Trophoblast cell (in vitro differentiated cells and primary cell): Measurements from ENCODE around the gene HECTD4.
A peak's percentile ranks its signal among the peaks of the same experiment; 100 is the strongest.

Experiments used
- DNase-seq, 2 donors: peaks; one replicate each; pipeline ENCODE4 v3.0.0-alpha.2; 2016
- H2AFZ ChIP-seq: 2 replicates; pipeline ENCODE4 v1.6.1; 2013; ENCODE audit warnings: low read length, moderate library complexity, mild to moderate bottlenecking; ENCODE audit not compliant: insufficient read depth, poor library complexity
- H2AK5ac ChIP-seq: 2 replicates; pipeline ENCODE4 v1.6.1; 2013; ENCODE audit warnings: mild to moderate bottlenecking, low read length
- H2BK120ac ChIP-seq: 2 replicates; pipeline ENCODE4 v1.6.1; 2013; ENCODE audit warnings: low read length, mild to moderate bottlenecking, moderate library complexity; ENCODE audit not compliant: insufficient read depth, poor library complexity
- H2BK12ac ChIP-seq: 2 replicates; pipeline ENCODE4 v1.6.1; 2013; ENCODE audit warnings: mild to moderate bottlenecking, low read length, moderate library complexity
- H2BK5ac ChIP-seq: 2 replicates; pipeline ENCODE4 v1.6.1; 2013; ENCODE audit warnings: low read length, low read depth, moderate library complexity, mild to moderate bottlenecking; ENCODE audit not compliant: poor library complexity
- H3K14ac ChIP-seq: 2 replicates; pipeline ENCODE4 v1.6.1; 2013; ENCODE audit warnings: mild to moderate bottlenecking, low read length
- H3K18ac ChIP-seq: 2 replicates; pipeline ENCODE4 v1.6.1; 2013; ENCODE audit warnings: mild to moderate bottlenecking, low read length
- H3K23ac ChIP-seq: 2 replicates; pipeline ENCODE4 v1.6.1; 2013; ENCODE audit warnings: low read length
- H3K27ac ChIP-seq: 2 replicates; pipeline ENCODE4 v1.5.1; 2013; ENCODE audit warnings: low read depth, mild to moderate bottlenecking, inconsistent platforms, low read length, moderate library complexity
- H3K27me3 ChIP-seq: 2 replicates; pipeline ENCODE4 v1.6.1; 2013; ENCODE audit warnings: inconsistent platforms, mild to moderate bottlenecking, low read length, moderate library complexity; ENCODE audit not compliant: insufficient read depth
- H3K36me3 ChIP-seq, 2 experiments: 1 replicate in 1 of 2; 2 replicates in 1 of 2; pipeline ENCODE4 v1.6.1; 2013; ENCODE audit warnings: low read length in 2 of 2, mild to moderate bottlenecking in 2 of 2, moderate library complexity in 1 of 2; ENCODE audit not compliant: insufficient read depth in 2 of 2, control insufficient read depth in 1 of 2
- H3K4ac ChIP-seq: 2 replicates; pipeline ENCODE4 v1.6.1; 2013; ENCODE audit warnings: low read depth, mild to moderate bottlenecking, low read length, moderate library complexity
- H3K4me1 ChIP-seq, 2 experiments: 1 replicate in 1 of 2; 2 replicates in 1 of 2; pipeline ENCODE4 v1.6.1; 2013; ENCODE audit warnings: low read length in 2 of 2, mild to moderate bottlenecking in 2 of 2, moderate library complexity in 1 of 2; ENCODE audit not compliant: insufficient read depth in 2 of 2, control insufficient read depth in 1 of 2
- H3K4me2 ChIP-seq: 2 replicates; pipeline ENCODE4 v1.6.1; 2013; ENCODE audit warnings: inconsistent platforms, mild to moderate bottlenecking, low read length, moderate library complexity
- H3K4me3 ChIP-seq: 2 replicates; pipeline ENCODE4 v1.5.1; 2013; ENCODE audit warnings: mild to moderate bottlenecking, low read depth, low read length, inconsistent platforms
- H3K79me1 ChIP-seq: one replicate; pipeline ENCODE4 v1.6.1; 2013; ENCODE audit warnings: low read length
- H3K79me2 ChIP-seq: 2 replicates; pipeline ENCODE4 v1.6.1; 2013; ENCODE audit warnings: low read length, mild to moderate bottlenecking; ENCODE audit not compliant: control insufficient read depth, insufficient read depth, poor library complexity
- H3K9ac ChIP-seq: 2 replicates; pipeline ENCODE4 v1.6.1; 2013; ENCODE audit warnings: mild to moderate bottlenecking, low read length
- H3K9me3 ChIP-seq: 2 replicates; pipeline ENCODE4 v1.6.1; 2013; ENCODE audit warnings: low read depth, mild to moderate bottlenecking, control low read depth, inconsistent platforms, low read length; ENCODE audit not compliant: insufficient read depth
- H4K12ac ChIP-seq: 2 replicates; pipeline ENCODE4 v1.6.1; 2013; ENCODE audit warnings: low read depth, mild to moderate bottlenecking, low read length, moderate library complexity
- H4K8ac ChIP-seq: 2 replicates; pipeline ENCODE4 v1.6.1; 2013; ENCODE audit warnings: low read depth, mild to moderate bottlenecking, low read length, moderate library complexity
- H4K91ac ChIP-seq: one replicate; pipeline ENCODE4 v1.6.1; 2013; ENCODE audit warnings: low read depth, mild to moderate bottlenecking, low read length, moderate library complexity
- WGBS: extraction: QIAGEN DNeasy Blood & Tissue Kit; methylation state at CpG from one replicate; pipeline ENCODE4 v1.1.7; 2013; ENCODE audit warnings: missing lambda C conversion rate; ENCODE audit not compliant: insufficient read length, insufficient coverage; ENCODE audit errors: extremely low coverage; 5-methylcytosine and 5-hydroxymethylcytosine counted together

The HECTD4 gene

DNA sequence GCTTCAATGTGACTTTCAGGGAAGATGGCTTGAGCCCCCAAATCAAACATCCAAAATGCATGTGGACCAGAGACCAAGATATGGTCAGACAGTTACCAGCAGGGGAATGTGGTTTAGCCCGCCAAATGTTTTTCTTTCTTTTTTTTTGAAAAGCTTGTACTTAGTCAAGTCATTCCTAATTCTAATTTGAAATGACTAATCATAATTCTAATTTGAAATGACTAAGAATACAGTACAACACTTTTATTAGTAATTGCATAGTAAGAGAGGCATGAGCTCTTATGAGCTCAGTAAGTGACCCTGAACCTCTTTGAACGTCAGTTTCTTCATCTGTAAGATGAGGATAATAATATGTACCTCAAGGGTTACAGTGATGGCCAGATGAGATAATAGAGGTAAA is 72.4 kb downstream of the HECTD4 start:
- no peak for DNase-seq
- Histone ChIP-seq H4K12ac (no peak overlapping the region), H2BK120ac (no peak overlapping the region), H3K4me1 (no peaks in the 10 kb centered on the region), H3K9ac (no peak overlapping the region), H3K4ac (no peak overlapping the region), H3K18ac (no peak overlapping the region), H3K27me3 (no peaks in the 10 kb centered on the region), H3K14ac (no peak overlapping the region), H4K8ac (no peak overlapping the region), H3K79me1 (no peaks in the 10 kb centered on the region), H2AK5ac (no peak overlapping the region), H3K4me2 (no peak overlapping the region), H3K79me2 (no peaks in the 10 kb centered on the region), H3K9me3 (no peaks in the 10 kb centered on the region), H3K27ac (no peak overlapping the region), H3K36me3 (peaks cover 6% of the 10 kb centered on the region in 2 experiments), H4K91ac (no peak overlapping the region), H2BK5ac (no peak overlapping the region), H3K4me3 (no peak overlapping the region), H2BK12ac (no peak overlapping the region), H2AFZ (no peak overlapping the region), H3K23ac (no peak overlapping the region)
- no CpG with 5 or more reads among the region's 2 CpGs for WGBS

DNA sequence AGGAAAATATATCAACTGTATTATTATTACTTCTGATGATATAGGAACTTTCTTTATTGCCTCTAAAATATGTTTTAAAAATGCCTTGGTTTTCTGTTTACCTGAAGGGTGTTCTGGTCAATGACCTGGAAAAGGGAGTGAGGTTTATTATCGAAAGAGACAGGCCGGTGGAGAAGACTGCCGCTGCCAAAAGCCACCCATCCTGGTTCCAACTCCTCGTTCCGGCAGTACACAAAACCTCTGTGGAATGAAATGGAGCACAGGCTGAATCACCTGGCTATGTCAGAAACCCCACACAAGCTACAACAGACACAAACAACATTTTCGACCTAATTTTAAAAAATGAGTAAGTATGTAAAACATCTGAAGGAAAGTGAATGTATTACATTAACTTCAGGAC is 73.6 kb downstream of the HECTD4 start:
- Histone ChIP-seq H3K23ac (no peak overlapping the region), H2AK5ac (no peak overlapping the region), H3K9me3 (no peaks in the 10 kb centered on the region), H3K4me1 (no peaks in the 10 kb centered on the region), H4K91ac (no peak overlapping the region), H3K79me2 (no peaks in the 10 kb centered on the region), H3K18ac (no peak overlapping the region), H3K27me3 (no peaks in the 10 kb centered on the region), H3K79me1 (no peaks in the 10 kb centered on the region), H2BK12ac (no peak overlapping the region), H3K36me3 (peaks cover 4% of the 10 kb centered on the region in 2 experiments), H4K12ac (no peak overlapping the region), H3K4me2 (no peak overlapping the region), H2BK5ac (no peak overlapping the region), H2AFZ (no peak overlapping the region), H2BK120ac (no peak overlapping the region), H3K27ac (no peak overlapping the region), H4K8ac (no peak overlapping the region), H3K4me3 (no peak overlapping the region), H3K4ac (no peak overlapping the region), H3K14ac (no peak overlapping the region), H3K9ac (peak overlapping the region; percentile 58)
- DNase-seq: no peak
- WGBS: no CpG with 5 or more reads among the region's 6 CpGs

- Histone ChIP-seq H3K4me3 (no peak overlapping the region), H3K79me1 (no peaks in the 10 kb centered on the region), H3K9ac (no peak overlapping the region), H3K4me1 (peaks cover 0 to 2% of the 10 kb centered on the region in 2 experiments), H2BK5ac (no peak overlapping the region), H2BK120ac (no peak overlapping the region), H3K14ac (no peak overlapping the region), H3K23ac (no peak overlapping the region), H3K9me3 (no peaks in the 10 kb centered on the region), H2AFZ (no peak overlapping the region), H2AK5ac (no peak overlapping the region), H3K27me3 (no peaks in the 10 kb centered on the region), H4K12ac (no peak overlapping the region), H4K8ac (no peak overlapping the region), H4K91ac (no peak overlapping the region), H3K18ac (no peak overlapping the region), H3K36me3 (peaks cover 2 to 4% of the 10 kb centered on the region in 2 experiments), H3K4ac (no peak overlapping the region), H2BK12ac (no peak overlapping the region), H3K4me2 (no peak overlapping the region), H3K79me2 (no peaks in the 10 kb centered on the region), H3K27ac (no peak overlapping the region)
- DNase-seq: no peak
- WGBS: no CpG with 5 or more reads among the region's 1 CpG
These were observed 74.1 kb downstream of the HECTD4 start for GRCh38 chr12:112308161-112308560.

GRCh38 chr12:112307317-112308011 is 74.8 kb downstream of the HECTD4 start:
- Histone ChIP-seq H4K12ac (no peak overlapping the region), H2AFZ (no peak overlapping the region), H2BK12ac (no peak overlapping the region), H2BK5ac (no peak overlapping the region), H3K23ac (peak overlapping the region; percentile 90), H3K27me3 (no peaks in the 10 kb centered on the region), H4K91ac (no peak overlapping the region), H3K36me3 (peaks cover 2 to 3% of the 10 kb centered on the region in 2 experiments), H3K4me2 (no peak overlapping the region), H2BK120ac (no peak overlapping the region), H3K18ac (no peak overlapping the region), H3K4me1 (peaks cover 0 to 2% of the 10 kb centered on the region in 2 experiments), H3K27ac (no peak overlapping the region), H3K9ac (no peak overlapping the region), H4K8ac (no peak overlapping the region), H3K79me1 (no peaks in the 10 kb centered on the region), H3K4ac (no peak overlapping the region), H3K4me3 (no peak overlapping the region), H2AK5ac (no peak overlapping the region), H3K79me2 (no peaks in the 10 kb centered on the region), H3K9me3 (no peaks in the 10 kb centered on the region), H3K14ac (no peak overlapping the region)
- no CpG with 5 or more reads among the region's 2 CpGs for WGBS
- DNase-seq: no peak
